IMR-90 (cell line): Measurements from ENCODE around the gene NT5E. TPM values are rescaled to one million over a fixed set of nuclear protein-coding genes. Genes with fewer than 3 reads are reported as not detected.

Experiments
- ATAC-seq: fragments of 200-7000 bp; cut with Tn5 transposase; 2 replicates; pipeline ENCODE4 v1.9.1; 2020; ENCODE audit warnings: low read depth, mild to moderate bottlenecking, moderate library complexity
- BruUV-seq: library from RNA; stranded (reverse); fragments of 400-500 nt; replicated peaks from 2 replicates; lab custom pipeline; 2021; lab: Mats Ljungman, UMichigan
- CTCF ChIA-PET: fragments of 300-600 bp; formaldehyde crosslinking; extraction: SDS; loops from one replicate; lab custom pipeline; 2021; ENCODE audit warnings: antibody characterized with exemption; lab: Yijun Ruan, JAX
- POLR2A ChIA-PET: fragments of 300-600 bp; sonication (Branson Sonifier 250); formaldehyde crosslinking; loops from one replicate; lab custom pipeline; 2022; ENCODE audit warnings: antibody characterized with exemption; ENCODE audit not compliant: unreplicated experiment; lab: Charles Lee
- DNase-seq: peaks from one replicate; pipeline ENCODE4 v3.0.0; 2013
- H2AFZ ChIP-seq: replicated peaks from 2 replicates; pipeline ENCODE3; 2013; ENCODE audit warnings: low read length, mild to moderate bottlenecking; ENCODE audit not compliant: poor library complexity
- H2AK5ac ChIP-seq: 2 replicates; pipeline ENCODE4 v1.6.1; 2013; ENCODE audit warnings: low read depth, low read length, inconsistent platforms
- H2AK9ac ChIP-seq: replicated peaks from 2 replicates; pipeline ENCODE3; 2013; ENCODE audit warnings: mild to moderate bottlenecking, low read depth, low read length, moderate library complexity; ENCODE audit not compliant: poor library complexity
- H2BK120ac ChIP-seq: 2 replicates; pipeline ENCODE4 v1.6.1; 2013; ENCODE audit warnings: low read depth, low read length, inconsistent platforms
- H2BK15ac ChIP-seq: 3 replicates; pipeline ENCODE4 v1.6.1; 2013; ENCODE audit warnings: low read depth, low read length, inconsistent platforms
- H2BK20ac ChIP-seq: 2 replicates; pipeline ENCODE4 v1.6.1; 2013; ENCODE audit warnings: low read depth, mild to moderate bottlenecking, inconsistent platforms, low read length, moderate library complexity
- H2BK5ac ChIP-seq: 2 replicates; pipeline ENCODE4 v1.6.1; 2013; ENCODE audit warnings: mild to moderate bottlenecking, low read depth, low read length, inconsistent platforms; ENCODE audit not compliant: poor library complexity, severe bottlenecking
- H3K14ac ChIP-seq: replicated peaks from 2 replicates; pipeline ENCODE4 v1.6.1; 2013; ENCODE audit warnings: low read depth, low read length, inconsistent platforms
- H3K18ac ChIP-seq: 2 replicates; pipeline ENCODE4 v1.6.1; 2013; ENCODE audit warnings: low read depth, low read length, control low read depth
- H3K23ac ChIP-seq: 2 replicates; pipeline ENCODE4 v1.6.1; 2013; ENCODE audit warnings: low read depth, low read length, inconsistent platforms
- H3K27ac ChIP-seq: 2 replicates; pipeline ENCODE4 v1.5.1; 2013; ENCODE audit warnings: mild to moderate bottlenecking, control low read depth, low read length; ENCODE audit not compliant: insufficient read depth
- H3K27me3 ChIP-seq: 2 replicates; pipeline ENCODE4 v1.6.1; 2013; ENCODE audit warnings: low read length; ENCODE audit not compliant: control insufficient read depth, insufficient read depth
- H3K36me3 ChIP-seq: 2 replicates; pipeline ENCODE4 v1.6.1; 2013; ENCODE audit warnings: low read length, mixed read lengths; ENCODE audit not compliant: control insufficient read depth, insufficient read depth
- H3K4ac ChIP-seq: 2 replicates; pipeline ENCODE4 v1.6.1; 2013; ENCODE audit warnings: low read depth, low read length, inconsistent platforms
- H3K4me1 ChIP-seq: 2 replicates; pipeline ENCODE4 v1.6.1; 2013; ENCODE audit warnings: low read length, mixed read lengths; ENCODE audit not compliant: control insufficient read depth, insufficient read depth
- H3K4me2 ChIP-seq: 2 replicates; pipeline ENCODE4 v1.6.1; 2013; ENCODE audit warnings: low read depth, mild to moderate bottlenecking, control low read depth, low read length, moderate library complexity
- H3K4me3 ChIP-seq: 2 replicates; pipeline ENCODE4 v1.5.1; 2013; ENCODE audit warnings: low read depth, mild to moderate bottlenecking, control low read depth, low read length, moderate library complexity; ENCODE audit not compliant: insufficient read depth
- H3K56ac ChIP-seq: 2 replicates; pipeline ENCODE4 v1.6.1; 2013; ENCODE audit warnings: low read length, inconsistent platforms; ENCODE audit not compliant: insufficient read depth; ENCODE audit errors: extremely low read depth
- H3K79me1 ChIP-seq, 2 experiments: 2 replicates each; pipeline ENCODE4 v1.6.1; 2013; ENCODE audit warnings: low read length in 2 of 2, inconsistent platforms in 1 of 2, low read depth in 1 of 2
- H3K9ac ChIP-seq: 2 replicates; pipeline ENCODE4 v1.6.1; 2013; ENCODE audit warnings: low read depth, low read length, control low read depth
- H3K9me1 ChIP-seq: 2 replicates; pipeline ENCODE4 v1.6.1; 2013; ENCODE audit warnings: low read length, inconsistent platforms; ENCODE audit not compliant: insufficient read depth
- H3K9me3 ChIP-seq: 2 replicates; pipeline ENCODE4 v1.6.1; 2013; ENCODE audit warnings: low read length; ENCODE audit not compliant: control insufficient read depth, insufficient read depth
- H4K20me1 ChIP-seq: 2 replicates; pipeline ENCODE4 v1.6.1; 2013; ENCODE audit warnings: low read length, inconsistent platforms; ENCODE audit not compliant: insufficient read depth
- H4K5ac ChIP-seq: 2 replicates; pipeline ENCODE4 v1.6.1; 2013; ENCODE audit warnings: mild to moderate bottlenecking, low read depth, low read length, control low read depth
- H4K8ac ChIP-seq, 2 experiments: 2 replicates each; pipeline ENCODE4 v1.6.1; 2013; ENCODE audit warnings: low read depth in 2 of 2, low read length in 2 of 2, control low read depth in 1 of 2, inconsistent platforms in 1 of 2
- H4K91ac ChIP-seq: 2 replicates; pipeline ENCODE4 v1.6.1; 2013; ENCODE audit warnings: low read depth, low read length, inconsistent platforms; ENCODE audit not compliant: insufficient read depth
- BHLHE40 ChIP-seq: fragments of 150-350 bp; IDR thresholded peaks from 2 replicates; pipeline ENCODE4 v1.6.1; 2016; ENCODE audit warnings: mild to moderate bottlenecking, low read depth, low read length
- POLR2A ChIP-seq: IDR thresholded peaks from 2 replicates; pipeline ENCODE4 v1.6.1; 2012; ENCODE audit warnings: mild to moderate bottlenecking, low read depth, low read length
- RFX5 ChIP-seq: IDR thresholded peaks from 2 replicates; pipeline ENCODE4 v1.8.0; 2012; ENCODE audit warnings: low read depth, mild to moderate bottlenecking, low read length, moderate library complexity
- WGBS, 2 experiments: methylation state at CpG; one replicate each; pipeline versions ENCODE4 v1.1.5 to v1.1.7; 2013; ENCODE audit warnings: missing lambda C conversion rate in 2 of 2; ENCODE audit not compliant: insufficient read length in 1 of 2; ENCODE audit errors: extremely low coverage in 2 of 2; 5-methylcytosine and 5-hydroxymethylcytosine counted together
- dilution Hi-C: fragments of 300-500 bp; cut with HindIII; formaldehyde crosslinking; loops from one replicate; pipeline ENCODE4 v1.14.3; 2018; ENCODE audit warnings: low sequenced_read_pairs; ENCODE audit not compliant: unreplicated experiment
- in situ Hi-C: fragments of 300-500 bp; cut with MboI; formaldehyde crosslinking; loops from 3 replicates; pipeline ENCODE4 v1.14.3; 2019; ENCODE audit warnings: low sequenced_read_pairs, inconsistent platforms, mixed read lengths
- intact Hi-C: fragments of 100-400 bp; cut with micrococcal nuclease; formaldehyde crosslinking; loops from 2 replicates; pipeline ENCODE4 v1.10.0; 2022
- polyA plus RNA-seq, 3 experiments: library from polyadenylated mRNA; depleted of rRNA; stranded (reverse); fragments of >200 nt; gene quantifications; 2 replicates each; pipeline ENCODE4 v1.2.3, GENCODE V29; 2012; ENCODE audit warnings: low replicate concordance in 1 of 3
- total RNA-seq: library from RNA; depleted of rRNA; stranded (reverse); fragments of >200 nt; gene quantifications from 2 replicates; pipeline ENCODE4 v1.2.3, GENCODE V29; 2012

NT5E gene
- total and polyA plus RNA-seq, 2 of the 4 experiments (the other 2 are of a cell fraction) = 153 to 280 TPM

GRCh38 chr6:85453490-85453889 is 3.6 kb downstream of the NT5E start:
- Histone ChIP-seq H2BK20ac (no peak overlapping the region), H4K8ac (peak overlapping the region in 1 of 2 experiments; percentile 73; a peak in 2 of 4 replicates), H3K14ac (peak overlapping the region; percentile 89), H3K79me1 (peaks cover 20 to 60% of the 10 kb centered on the region in 2 experiments), H2AK9ac (peak overlapping the region; percentile 1), H3K23ac (peak overlapping the region; percentile 90; the same call in 1 of the 2 replicates), H2AK5ac (peak overlapping the region; percentile 75), H3K4ac (peak overlapping the region; percentile 82), H2BK15ac (peak overlapping the region; percentile 8; the same call in 1 of the 3 replicates), H3K4me2 (peak overlapping the region; percentile 78), H3K9me3 (no peaks in the 10 kb centered on the region), H3K9me1 (peaks cover 28% of the 10 kb centered on the region), H3K9ac (peak overlapping the region; percentile 10; the same call in 1 of the 2 replicates), H3K56ac (no peak overlapping the region), H2BK120ac (no peak overlapping the region), H3K27me3 (no peaks in the 10 kb centered on the region), H3K4me3 (peak overlapping the region; percentile 2; the same call in 1 of the 2 replicates), H3K4me1 (peaks cover 37% of the 10 kb centered on the region), H3K36me3 (peaks cover 10% of the 10 kb centered on the region; the same call in 1 of the 2 replicates), H3K27ac (no peak overlapping the region), H3K18ac (peak overlapping the region; percentile 46), H4K91ac (0 out of 2 replicates have a peak overlapping the region, but pooled peaks have one; percentile 51), H2AFZ (no peak overlapping the region), H4K20me1 (peaks cover 51% of the 10 kb centered on the region), H4K5ac (peak overlapping the region; percentile 0; the same call in 1 of the 2 replicates), H2BK5ac (peak overlapping the region; percentile 18)
- BruUV-seq = no TSS peak
- intact Hi-C loops (loop anchor here (5.0 to 10.0 kb wide), 2 partner anchors 189 to 221 kb away; partner anchors contain the start of gene SYNCRIP), dilution Hi-C loops (no loop called here), in situ Hi-C loops (loop anchor here (10.0 kb wide), 1 partner anchor 221 kb away; no protein-coding TSS in a partner anchor)
- POLR2A ChIA-PET = no interaction called here
- ATAC-seq (no peak), DNase-seq (no peak)
- TF ChIP-seq BHLHE40 (no peak), RFX5 (no peak), POLR2A (0 out of 2 replicates have a peak, but pooled peaks have one; percentile 9)
- CTCF ChIA-PET = interaction anchor here (0.7 kb wide), 1 partner anchor 17 kb away, joined by 3 read pairs; no protein-coding TSS in a partner anchor
- no CpG with 5 or more reads among the region's 2 CpGs for WGBS, 2 experiments
